Measurements from ENCODE around the gene HNRNPA1.

DNA sequence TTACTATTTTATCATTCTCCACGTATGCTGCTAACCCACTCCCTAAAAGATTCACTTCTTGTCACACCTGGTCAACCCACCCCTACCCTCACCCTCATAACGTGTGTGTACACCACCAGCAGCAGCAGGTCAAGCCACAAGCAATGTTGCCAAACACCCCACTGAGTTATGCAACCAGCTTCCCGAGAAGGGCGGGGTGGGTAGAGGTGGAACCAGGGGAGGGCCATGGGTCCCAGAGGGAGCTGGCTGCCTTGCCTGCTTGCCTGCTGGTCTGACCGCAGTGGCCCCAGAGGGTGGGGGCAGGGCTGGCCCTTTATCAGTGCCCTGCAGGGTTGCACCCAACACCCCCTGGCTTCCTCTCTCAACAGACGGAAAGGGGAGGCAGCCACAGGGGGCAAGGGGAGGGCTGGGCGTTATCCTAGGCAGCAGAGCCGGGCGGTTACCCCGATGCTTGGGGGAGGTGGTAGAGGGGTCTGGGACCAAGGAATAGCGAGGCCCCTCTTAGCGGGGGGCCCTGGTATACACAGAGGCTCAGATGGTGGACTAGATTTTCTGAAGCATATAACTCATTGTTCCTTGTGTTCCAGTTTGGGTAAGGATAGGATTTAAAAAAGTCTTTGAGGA, 23.8 kb downstream of the HNRNPA1 start:
- no peak for TF ChIP-seq POLR2A (IDR thresholded peaks at IDR 0.05)
- TF ChIP-seq, protein P1, sequence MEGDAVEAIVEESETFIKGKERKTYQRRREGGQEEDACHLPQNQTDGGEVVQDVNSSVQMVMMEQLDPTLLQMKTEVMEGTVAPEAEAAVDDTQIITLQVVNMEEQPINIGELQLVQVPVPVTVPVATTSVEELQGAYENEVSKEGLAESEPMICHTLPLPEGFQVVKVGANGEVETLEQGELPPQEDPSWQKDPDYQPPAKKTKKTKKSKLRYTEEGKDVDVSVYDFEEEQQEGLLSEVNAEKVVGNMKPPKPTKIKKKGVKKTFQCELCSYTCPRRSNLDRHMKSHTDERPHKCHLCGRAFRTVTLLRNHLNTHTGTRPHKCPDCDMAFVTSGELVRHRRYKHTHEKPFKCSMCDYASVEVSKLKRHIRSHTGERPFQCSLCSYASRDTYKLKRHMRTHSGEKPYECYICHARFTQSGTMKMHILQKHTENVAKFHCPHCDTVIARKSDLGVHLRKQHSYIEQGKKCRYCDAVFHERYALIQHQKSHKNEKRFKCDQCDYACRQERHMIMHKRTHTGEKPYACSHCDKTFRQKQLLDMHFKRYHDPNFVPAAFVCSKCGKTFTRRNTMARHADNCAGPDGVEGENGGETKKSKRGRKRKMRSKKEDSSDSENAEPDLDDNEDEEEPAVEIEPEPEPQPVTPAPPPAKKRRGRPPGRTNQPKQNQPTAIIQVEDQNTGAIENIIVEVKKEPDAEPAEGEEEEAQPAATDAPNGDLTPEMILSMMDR (IDR thresholded peaks at IDR 0.05), result no peak
